ENCODE data around the gene ESRRB.
A peak's percentile ranks its signal among the peaks of the same experiment; 100 is the strongest.

The ESRRB gene

GRCh38 chr14:76439237-76439775 lies 63.4 kb downstream of the ESRRB start:
- Mint-ChIP-seq H3K4me1 (no peaks in the 10 kb centered on the region), H3K36me3 (no peaks in the 10 kb centered on the region), H3K27ac (no peak overlapping the region), H3K4me3 (no peak overlapping the region), H3K9me3 (no peaks in the 10 kb centered on the region)
- DNase-seq (ENCODE audit: low spot score in 2 of 2) (no peak), ATAC-seq (no peak)

- Mint-ChIP-seq H3K27ac (no peak overlapping the region), H3K9me3 (no peaks in the 10 kb centered on the region), H3K4me1 (no peaks in the 10 kb centered on the region), H3K4me3 (no peak overlapping the region), H3K36me3 (no peaks in the 10 kb centered on the region)
- DNase-seq (ENCODE audit: low spot score in 2 of 2) (no peak), ATAC-seq (no peak)
These were observed 70.5 kb downstream of the ESRRB start for GRCh38 chr14:76446486-76446885.

- no peak overlapping the region for H3K27ac Mint-ChIP-seq
- ATAC-seq (no peak), DNase-seq (ENCODE audit: low spot score in 2 of 2) (no peak)
- H3K36me3 Mint-ChIP-seq = no peaks in the 10 kb centered on the region
- no peaks in the 10 kb centered on the region for H3K4me1 Mint-ChIP-seq
- no peaks in the 10 kb centered on the region for H3K9me3 Mint-ChIP-seq
- H3K4me3 Mint-ChIP-seq = no peak overlapping the region
These were observed 71.0 kb downstream of the ESRRB start for GRCh38 chr14:76446921-76447320.

- no peak for DNase-seq (ENCODE audit: low spot score in 2 of 2)
- ATAC-seq = no peak
- Mint-ChIP-seq H3K27ac (no peak overlapping the region), H3K4me3 (no peak overlapping the region), H3K4me1 (no peaks in the 10 kb centered on the region), H3K9me3 (no peaks in the 10 kb centered on the region), H3K36me3 (no peaks in the 10 kb centered on the region)
These were observed 74.5 kb downstream of the ESRRB start for GRCh38 chr14:76450476-76450875.

- Mint-ChIP-seq H3K4me3 (no peak overlapping the region), H3K9me3 (no peaks in the 10 kb centered on the region), H3K27ac (no peak overlapping the region), H3K36me3 (no peaks in the 10 kb centered on the region), H3K4me1 (no peaks in the 10 kb centered on the region)
- peak; percentile 14 to 59 for DNase-seq (ENCODE audit: low spot score in 2 of 2)
- ATAC-seq = peak; percentile 39
These were observed 80.3 kb downstream of the ESRRB start for GRCh38 chr14:76456200-76456599.

GRCh38 chr14:76456891-76457586 lies 81.1 kb downstream of the ESRRB start:
- H3K4me1 Mint-ChIP-seq = no peaks in the 10 kb centered on the region
- no peak for ATAC-seq

GRCh38 chr14:76457841-76458240 lies 81.9 kb downstream of the ESRRB start:
- no peak for ATAC-seq
- no peak for DNase-seq (ENCODE audit: low spot score in 2 of 2)
- H3K4me3 Mint-ChIP-seq = no peak overlapping the region

More at GRCh38 chr14:76456891-76457586, 81.1 kb downstream of the ESRRB start:
- no peaks in the 10 kb centered on the region for H3K36me3 Mint-ChIP-seq
- H3K4me3 Mint-ChIP-seq = no peak overlapping the region
- no peaks in the 10 kb centered on the region for H3K9me3 Mint-ChIP-seq
- DNase-seq (ENCODE audit: low spot score in 2 of 2) = no peak
- H3K27ac Mint-ChIP-seq = no peak overlapping the region

GRCh38 chr14:76461886-76462285 lies 85.9 kb downstream of the ESRRB start:
- H3K4me3 Mint-ChIP-seq = no peak overlapping the region
- no peaks in the 10 kb centered on the region for H3K9me3 Mint-ChIP-seq
- no peak overlapping the region for H3K27ac Mint-ChIP-seq
- H3K4me1 Mint-ChIP-seq = no peaks in the 10 kb centered on the region
- no peak for ATAC-seq
- DNase-seq (ENCODE audit: low spot score in 2 of 2) = no peak
- no peaks in the 10 kb centered on the region for H3K36me3 Mint-ChIP-seq

More at GRCh38 chr14:76457841-76458240, 81.9 kb downstream of the ESRRB start:
- no peaks in the 10 kb centered on the region for H3K9me3 Mint-ChIP-seq
- H3K36me3 Mint-ChIP-seq = no peaks in the 10 kb centered on the region
- no peak overlapping the region for H3K27ac Mint-ChIP-seq
- H3K4me1 Mint-ChIP-seq = no peaks in the 10 kb centered on the region

GRCh38 chr14:76462330-76462729 lies 86.4 kb downstream of the ESRRB start:
- DNase-seq (ENCODE audit: low spot score in 2 of 2) (no peak), ATAC-seq (no peak)
- no peaks in the 10 kb centered on the region for H3K36me3 Mint-ChIP-seq
- no peak overlapping the region for H3K4me3 Mint-ChIP-seq
- H3K9me3 Mint-ChIP-seq = no peaks in the 10 kb centered on the region
- no peak overlapping the region for H3K27ac Mint-ChIP-seq
- H3K4me1 Mint-ChIP-seq = no peaks in the 10 kb centered on the region

- no peak for DNase-seq (ENCODE audit: low spot score in 2 of 2)
- no peak for ATAC-seq
- H3K4me3 Mint-ChIP-seq = no peak overlapping the region
- no peak overlapping the region for H3K27ac Mint-ChIP-seq
- no peaks in the 10 kb centered on the region for H3K36me3 Mint-ChIP-seq
- H3K9me3 Mint-ChIP-seq = no peaks in the 10 kb centered on the region
- H3K4me1 Mint-ChIP-seq = no peaks in the 10 kb centered on the region
These were observed 87.2 kb downstream of the ESRRB start for GRCh38 chr14:76463105-76463504.

- H3K4me3 Mint-ChIP-seq = no peak overlapping the region
- H3K9me3 Mint-ChIP-seq = no peaks in the 10 kb centered on the region
- H3K36me3 Mint-ChIP-seq = no peaks in the 10 kb centered on the region
- ATAC-seq (peak; percentile 33), DNase-seq (ENCODE audit: low spot score in 2 of 2) (no peak)
- H3K4me1 Mint-ChIP-seq = no peaks in the 10 kb centered on the region
- no peak overlapping the region for H3K27ac Mint-ChIP-seq
These were observed 88.9 kb downstream of the ESRRB start for GRCh38 chr14:76464856-76465255.

GRCh38 chr14:76465664-76466063 lies 89.7 kb downstream of the ESRRB start:
- Mint-ChIP-seq H3K4me1 (no peaks in the 10 kb centered on the region), H3K4me3 (no peak overlapping the region), H3K9me3 (no peaks in the 10 kb centered on the region), H3K36me3 (no peaks in the 10 kb centered on the region), H3K27ac (no peak overlapping the region)
- peak; percentile 6 for ATAC-seq
- no peak for DNase-seq (ENCODE audit: low spot score in 2 of 2)

- DNase-seq (ENCODE audit: low spot score in 2 of 2) = no peak
- Mint-ChIP-seq H3K4me3 (no peak overlapping the region), H3K36me3 (no peaks in the 10 kb centered on the region), H3K27ac (no peak overlapping the region), H3K4me1 (no peaks in the 10 kb centered on the region), H3K9me3 (no peaks in the 10 kb centered on the region)
- no peak for ATAC-seq
These were observed 91.8 kb downstream of the ESRRB start for GRCh38 chr14:76467711-76468155.

- DNase-seq (ENCODE audit: low spot score in 2 of 2) (no peak), ATAC-seq (peak; percentile 17)
- H3K27ac Mint-ChIP-seq = no peak overlapping the region
- no peaks in the 10 kb centered on the region for H3K9me3 Mint-ChIP-seq
- H3K4me3 Mint-ChIP-seq = no peak overlapping the region
- no peaks in the 10 kb centered on the region for H3K36me3 Mint-ChIP-seq
- H3K4me1 Mint-ChIP-seq = no peaks in the 10 kb centered on the region
These were observed 96.3 kb downstream of the ESRRB start for GRCh38 chr14:76472199-76472723.

GRCh38 chr14:76473481-76474263 lies 97.7 kb downstream of the ESRRB start:
- ATAC-seq = no peak
- Mint-ChIP-seq H3K27ac (no peak overlapping the region), H3K4me1 (no peaks in the 10 kb centered on the region), H3K9me3 (no peaks in the 10 kb centered on the region), H3K4me3 (no peak overlapping the region), H3K36me3 (no peaks in the 10 kb centered on the region)
- no peak for DNase-seq (ENCODE audit: low spot score in 2 of 2)

- DNase-seq (ENCODE audit: low spot score in 2 of 2) (no peak), ATAC-seq (no peak)
- Mint-ChIP-seq H3K4me1 (no peaks in the 10 kb centered on the region), H3K4me3 (no peak overlapping the region), H3K9me3 (no peaks in the 10 kb centered on the region), H3K27ac (no peak overlapping the region), H3K36me3 (no peaks in the 10 kb centered on the region)
These were observed 104.5 kb downstream of the ESRRB start for GRCh38 chr14:76480426-76480825.
